ENCODE data around the gene PTGIS.

DNA sequence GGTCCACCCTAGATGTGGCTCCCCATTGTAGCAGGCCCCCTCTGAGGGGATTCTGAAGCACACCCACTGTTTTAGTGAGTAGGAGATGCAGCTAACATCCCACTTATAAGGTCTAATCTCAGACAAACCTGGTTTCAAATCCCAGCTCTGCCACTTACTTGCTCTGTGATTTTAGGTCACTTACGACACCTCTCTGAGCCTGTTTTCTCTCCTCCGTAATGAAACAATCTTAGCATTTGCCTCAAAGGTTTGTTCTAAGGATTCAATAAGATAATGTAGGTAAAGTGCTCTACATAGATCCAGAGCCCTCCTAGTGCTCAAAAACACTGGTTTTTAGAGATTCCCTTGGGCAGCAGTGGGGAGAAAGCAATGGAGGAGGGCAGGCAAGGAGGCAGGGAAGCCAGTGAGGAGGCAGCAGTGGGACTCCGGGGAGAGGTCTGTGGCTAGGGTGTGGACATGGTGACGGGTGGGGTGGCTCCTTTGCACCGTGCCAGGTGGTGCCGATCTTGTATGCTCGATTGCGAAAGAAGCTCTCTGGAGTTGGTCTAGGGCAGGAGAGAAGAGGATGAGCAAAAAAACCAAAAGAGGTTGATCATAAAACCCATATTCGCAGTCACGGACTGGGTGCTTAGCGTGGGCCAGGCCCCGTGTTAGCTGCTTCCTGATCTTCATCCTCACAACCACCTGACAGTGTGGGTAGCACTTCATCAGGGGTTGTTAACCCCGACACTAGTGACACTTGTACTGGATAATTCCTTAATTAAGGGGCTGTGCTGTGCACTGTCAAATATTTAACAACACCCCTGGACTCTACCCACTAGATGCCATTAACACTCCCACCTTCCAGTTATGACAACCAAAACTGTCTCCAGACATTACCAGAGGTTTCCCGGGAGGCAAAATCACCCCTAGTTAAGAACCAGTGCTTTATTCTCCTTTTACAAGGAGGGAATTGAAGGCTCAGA, 16.8 kb upstream of the PTGIS start:
- TF ChIP-seq EZH2 (IDR thresholded peaks at IDR 0.05) (no peak), CTCF (IDR thresholded peaks at IDR 0.05) (no peak)
